ENCODE results near the gene MAP2K3. TPM values are rescaled to one million over a fixed set of nuclear protein-coding genes. Genes with fewer than 3 reads are reported as not detected.
"Not testable (repeated sequence)": the region's sequence is repeated elsewhere in the genome, so short reads cannot be mapped to it uniquely, and the experiment has no call there.

MAP2K3 gene
- polyA plus RNA-seq, 3 donors = 107 to 166 (median 164) TPM

DNA sequence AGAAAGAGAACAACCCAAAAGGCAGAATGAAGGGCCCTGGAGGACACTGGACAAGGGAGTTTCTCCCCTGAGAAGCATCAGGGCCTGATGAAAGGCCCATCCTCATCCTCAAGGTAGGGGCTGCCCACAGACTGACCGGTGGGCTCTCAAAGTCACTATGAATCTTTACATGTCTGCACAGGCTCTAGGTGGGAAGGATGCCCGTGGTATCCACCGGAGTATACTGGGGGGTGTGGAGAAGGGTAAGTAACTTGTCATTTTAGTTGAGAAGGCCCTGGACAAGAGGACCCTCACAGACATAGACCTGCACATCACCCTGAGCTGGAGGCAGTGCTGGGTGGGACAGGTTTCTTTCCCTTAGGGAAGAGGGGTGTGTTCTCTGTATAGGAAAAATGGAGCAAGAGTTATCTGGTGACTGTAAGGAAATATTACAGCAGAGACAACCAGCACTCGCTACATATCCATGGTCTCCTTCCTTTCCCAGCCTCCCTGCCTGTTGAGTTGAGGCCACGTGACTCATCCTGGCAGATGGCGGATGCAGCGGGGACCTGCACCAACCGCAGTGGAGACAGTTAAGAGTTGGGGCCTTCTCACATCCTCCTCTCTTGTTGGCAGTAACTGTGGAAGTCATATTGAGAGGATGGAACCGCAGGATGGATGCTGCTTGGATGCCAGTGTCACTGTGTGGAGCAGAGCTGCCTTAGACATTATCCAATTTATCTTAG, 46.1 kb downstream of the MAP2K3 start:
- 59% methylated on average over 4 of the region's 9 CpGs for WGBS (ENCODE audit: insufficient coverage)

DNA sequence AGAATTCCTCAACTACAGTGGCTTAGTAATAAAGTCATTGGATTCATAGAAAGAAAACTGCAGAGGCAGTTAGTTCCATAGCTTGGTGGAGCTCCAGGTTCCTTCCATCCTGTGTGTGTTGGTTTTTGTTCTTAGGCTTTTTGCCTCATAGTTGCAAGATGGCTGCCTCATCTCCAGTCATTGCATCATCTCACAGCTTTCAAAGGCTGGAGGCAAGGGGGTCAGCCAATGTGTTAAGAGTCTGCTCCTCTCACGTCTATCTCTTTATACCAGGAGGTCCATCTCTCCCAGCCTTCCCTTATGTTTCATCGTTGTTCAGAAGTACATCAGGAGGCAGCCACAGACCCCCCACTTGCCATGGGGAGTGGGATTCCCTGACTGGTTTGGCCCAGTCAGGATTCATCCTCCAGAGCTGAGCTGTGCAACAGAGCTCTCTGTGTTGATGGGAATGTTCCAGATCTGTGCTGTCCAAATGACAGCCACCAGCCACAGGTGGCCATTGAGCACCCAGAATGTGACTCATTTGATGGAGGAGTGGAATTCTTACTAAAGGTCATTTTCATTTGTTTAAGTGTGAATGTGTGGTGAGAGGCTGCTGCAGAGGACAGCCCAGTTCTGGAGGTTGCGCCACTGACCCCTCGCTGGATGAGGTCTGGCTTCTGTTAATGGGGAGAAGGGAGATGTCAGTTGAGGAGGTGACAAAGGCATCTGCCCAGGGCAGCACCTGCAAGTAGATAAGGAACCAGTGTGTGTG, 52.2 kb downstream of the MAP2K3 start:
- H3K4me3 Mint-ChIP-seq; H3K27me3 ChIP-seq (ENCODE audit: control insufficient read depth in 2 of 2, insufficient read depth in 2 of 2, low read length in 2 of 2); intact Hi-C loops (cut with micrococcal nuclease); DNase-seq; H3K27ac Mint-ChIP-seq; H3K36me3 Mint-ChIP-seq; H2AFZ ChIP-seq (ENCODE audit: insufficient read depth, low read depth, low read length, poor library complexity, severe bottlenecking); H3K4me3 ChIP-seq (replicated peaks in 1 of 3; ENCODE audit: low read depth in 2 of 3, low read length in 3 of 3); H4K20me1 ChIP-seq (ENCODE audit: insufficient read depth, low read length); H3K27ac ChIP-seq (ENCODE audit: low read depth in 1 of 2, low read length in 2 of 2); H3K4me1 Mint-ChIP-seq; H3K4me2 ChIP-seq (replicated peaks; ENCODE audit: extremely low read depth, low read length, poor library complexity, severe bottlenecking); H3K36me3 ChIP-seq (replicated peaks in 1 of 2; ENCODE audit: control insufficient read depth in 1 of 2, insufficient read depth in 2 of 2, low read length in 2 of 2); H3K79me2 ChIP-seq (ENCODE audit: insufficient read depth, low read length); H3K9ac ChIP-seq (ENCODE audit: insufficient read depth, low read length, poor library complexity, severe bottlenecking); H3K4me1 ChIP-seq (ENCODE audit: control insufficient read depth in 1 of 2, insufficient read depth in 2 of 2, low read length in 2 of 2); H3K9me3 ChIP-seq (replicated peaks in 1 of 2; ENCODE audit: control insufficient read depth in 1 of 2, insufficient read depth in 1 of 2, low read length in 2 of 2): not testable (repeated sequence)
- 90% methylated on average over 3 of the region's 4 CpGs for whole genome bisulfite sequencing (ENCODE audit: insufficient coverage)
- Mint-ChIP-seq H3K27me3 (ENCODE audit: low read depth in 3 of 3) (peaks cover 0 to 10% (median 9%) of the 10 kb centered on the region in 3 donors), H3K9me3 (peaks cover 0 to 12% (median 2%) of the 10 kb centered on the region in 7 donors)

More for the DNA sequence above, 46.1 kb downstream of the MAP2K3 start:
- Mint-ChIP-seq H3K27ac (peak overlapping the region in 2 of 7 donors; percentile 30 to 64), H3K27me3 (ENCODE audit: low read depth in 3 of 3) (peaks cover 0 to 7% (median 4%) of the 10 kb centered on the region in 3 donors), H3K9me3 (peaks cover 9 to 20% (median 16%) of the 10 kb centered on the region in 7 donors), H3K4me3 (no peak overlapping the region), H3K36me3 (no peaks in the 10 kb centered on the region), H3K4me1 (peaks cover 5% of the 10 kb centered on the region)
- DNase-seq = no peak
- TF ChIP-seq, protein P1, sequence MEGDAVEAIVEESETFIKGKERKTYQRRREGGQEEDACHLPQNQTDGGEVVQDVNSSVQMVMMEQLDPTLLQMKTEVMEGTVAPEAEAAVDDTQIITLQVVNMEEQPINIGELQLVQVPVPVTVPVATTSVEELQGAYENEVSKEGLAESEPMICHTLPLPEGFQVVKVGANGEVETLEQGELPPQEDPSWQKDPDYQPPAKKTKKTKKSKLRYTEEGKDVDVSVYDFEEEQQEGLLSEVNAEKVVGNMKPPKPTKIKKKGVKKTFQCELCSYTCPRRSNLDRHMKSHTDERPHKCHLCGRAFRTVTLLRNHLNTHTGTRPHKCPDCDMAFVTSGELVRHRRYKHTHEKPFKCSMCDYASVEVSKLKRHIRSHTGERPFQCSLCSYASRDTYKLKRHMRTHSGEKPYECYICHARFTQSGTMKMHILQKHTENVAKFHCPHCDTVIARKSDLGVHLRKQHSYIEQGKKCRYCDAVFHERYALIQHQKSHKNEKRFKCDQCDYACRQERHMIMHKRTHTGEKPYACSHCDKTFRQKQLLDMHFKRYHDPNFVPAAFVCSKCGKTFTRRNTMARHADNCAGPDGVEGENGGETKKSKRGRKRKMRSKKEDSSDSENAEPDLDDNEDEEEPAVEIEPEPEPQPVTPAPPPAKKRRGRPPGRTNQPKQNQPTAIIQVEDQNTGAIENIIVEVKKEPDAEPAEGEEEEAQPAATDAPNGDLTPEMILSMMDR (IDR thresholded peaks at IDR 0.05) = no peak
- no peaks in the 10 kb centered on the region for H3K36me3 ChIP-seq (replicated peaks in 1 of 2; ENCODE audit: control insufficient read depth in 1 of 2, insufficient read depth in 2 of 2, low read length in 2 of 2)
- H3K79me2 ChIP-seq (ENCODE audit: insufficient read depth, low read length) = no peaks in the 10 kb centered on the region
- H3K9me3 ChIP-seq (replicated peaks in 1 of 2; ENCODE audit: control insufficient read depth in 1 of 2, insufficient read depth in 1 of 2, low read length in 2 of 2) = peaks cover 6 to 9% of the 10 kb centered on the region in 2 donors
- no peak overlapping the region for H3K9ac ChIP-seq (ENCODE audit: insufficient read depth, low read length, poor library complexity, severe bottlenecking)
- no peak overlapping the region for H3K4me2 ChIP-seq (replicated peaks; ENCODE audit: extremely low read depth, low read length, poor library complexity, severe bottlenecking)
- H3K4me1 ChIP-seq (ENCODE audit: control insufficient read depth in 1 of 2, insufficient read depth in 2 of 2, low read length in 2 of 2) = peaks cover 3 to 5% of the 10 kb centered on the region in 2 donors
- no peaks in the 10 kb centered on the region for H3K27me3 ChIP-seq (ENCODE audit: control insufficient read depth in 2 of 2, insufficient read depth in 2 of 2, low read length in 2 of 2)
- H2AFZ ChIP-seq (ENCODE audit: insufficient read depth, low read depth, low read length, poor library complexity, severe bottlenecking) = no peak overlapping the region
- H4K20me1 ChIP-seq (ENCODE audit: insufficient read depth, low read length) = no peaks in the 10 kb centered on the region
- H3K27ac ChIP-seq (ENCODE audit: low read depth in 1 of 2, low read length in 2 of 2) = no peak overlapping the region
- no peak overlapping the region for H3K4me3 ChIP-seq (replicated peaks in 1 of 3; ENCODE audit: low read depth in 2 of 3, low read length in 3 of 3)
- intact Hi-C loops (cut with micrococcal nuclease) = no loop called here

DNA sequence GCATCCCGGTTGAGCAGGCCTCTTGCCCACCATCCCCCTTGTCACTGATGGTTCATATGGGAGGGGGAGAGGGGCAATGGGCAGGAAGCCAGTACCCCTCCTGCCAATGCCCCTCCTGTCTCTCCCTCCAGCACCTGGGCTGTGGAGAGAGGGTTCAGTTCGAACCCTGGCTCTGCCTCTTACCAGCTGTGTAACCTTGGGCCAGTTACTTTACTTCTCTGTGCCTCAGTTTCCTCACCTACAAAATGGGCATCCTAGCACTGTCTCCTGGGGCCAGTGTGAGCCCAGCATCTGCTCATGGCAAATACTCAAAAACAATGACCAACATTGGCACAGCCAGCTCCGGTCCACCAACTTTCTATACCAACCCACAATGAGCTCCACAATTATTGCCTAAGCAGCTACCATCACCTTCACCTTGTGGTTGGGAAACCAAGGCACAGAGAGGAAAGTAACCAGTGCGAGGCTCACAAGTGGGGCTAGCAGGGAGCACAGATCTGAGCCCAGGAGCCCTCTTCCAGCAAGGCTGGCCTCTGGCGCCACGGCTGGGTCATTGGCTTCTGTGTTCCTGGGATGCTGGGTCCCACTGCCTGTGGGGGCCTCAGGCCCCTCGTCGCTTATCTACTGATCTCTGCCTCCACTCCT, 53.6 kb downstream of the MAP2K3 start:
- H3K36me3 ChIP-seq (replicated peaks in 1 of 2; ENCODE audit: control insufficient read depth in 1 of 2, insufficient read depth in 2 of 2, low read length in 2 of 2); H3K9ac ChIP-seq (ENCODE audit: insufficient read depth, low read length, poor library complexity, severe bottlenecking); H3K4me2 ChIP-seq (replicated peaks; ENCODE audit: extremely low read depth, low read length, poor library complexity, severe bottlenecking); H3K9me3 ChIP-seq (replicated peaks in 1 of 2; ENCODE audit: control insufficient read depth in 1 of 2, insufficient read depth in 1 of 2, low read length in 2 of 2); intact Hi-C loops (cut with micrococcal nuclease); H3K27ac ChIP-seq (ENCODE audit: low read depth in 1 of 2, low read length in 2 of 2); H3K79me2 ChIP-seq (ENCODE audit: insufficient read depth, low read length); H3K4me1 Mint-ChIP-seq; DNase-seq; H4K20me1 ChIP-seq (ENCODE audit: insufficient read depth, low read length); H3K27ac Mint-ChIP-seq; H3K4me3 Mint-ChIP-seq; H3K36me3 Mint-ChIP-seq; H3K27me3 ChIP-seq (ENCODE audit: control insufficient read depth in 2 of 2, insufficient read depth in 2 of 2, low read length in 2 of 2); H2AFZ ChIP-seq (ENCODE audit: insufficient read depth, low read depth, low read length, poor library complexity, severe bottlenecking); H3K4me3 ChIP-seq (replicated peaks in 1 of 3; ENCODE audit: low read depth in 2 of 3, low read length in 3 of 3); H3K4me1 ChIP-seq (ENCODE audit: control insufficient read depth in 1 of 2, insufficient read depth in 2 of 2, low read length in 2 of 2): not testable (repeated sequence)
- H3K27me3 Mint-ChIP-seq (ENCODE audit: low read depth in 3 of 3) = peaks cover 0 to 11% (median 10%) of the 10 kb centered on the region in 3 donors
- peaks cover 0 to 12% (median 2%) of the 10 kb centered on the region in 7 donors for H3K9me3 Mint-ChIP-seq
- 82% methylated on average over 7 of the region's 8 CpGs for WGBS (ENCODE audit: insufficient coverage)
